Activated naive CD4-positive, alpha-beta T cell treated with anti-CD3 and anti-CD28 coated beads, Interleukin-2, amount 50 U/mL, for 24 hours (primary cell): ENCODE results near the gene GNG7.
A peak's percentile ranks its signal among the peaks of the same experiment; 100 is the strongest.
"Not testable (repeated sequence)": the region's sequence is repeated elsewhere in the genome, so short reads cannot be mapped to it uniquely, and the experiment has no call there.

ENCODE experiments used
- H3K27ac Mint-ChIP-seq: one replicate; pipeline ENCODE4 v1.8.0; 2021; ENCODE audit warnings: mild to moderate bottlenecking, mixed read lengths
- H3K27me3 Mint-ChIP-seq: one replicate; pipeline ENCODE4 v1.8.0; 2021; ENCODE audit warnings: mixed read lengths
- H3K36me3 Mint-ChIP-seq: one replicate; pipeline ENCODE4 v1.8.0; 2021; ENCODE audit warnings: mixed read lengths
- H3K4me1 Mint-ChIP-seq: one replicate; pipeline ENCODE4 v1.8.0; 2021; ENCODE audit warnings: mixed read lengths
- H3K4me3 Mint-ChIP-seq: one replicate; pipeline ENCODE4 v1.8.0; 2021; ENCODE audit warnings: mild to moderate bottlenecking, mixed read lengths
- H3K9me3 Mint-ChIP-seq: one replicate; pipeline ENCODE4 v1.8.0; 2021; ENCODE audit warnings: mixed read lengths

GNG7 gene

GRCh38 chr19:2523630-2524311 lies 178.7 kb downstream of the GNG7 start:
- no peaks in the 10 kb centered on the region for H3K4me1 Mint-ChIP-seq
- H3K27ac Mint-ChIP-seq = no peak overlapping the region
- no peaks in the 10 kb centered on the region for H3K27me3 Mint-ChIP-seq
- H3K4me3 Mint-ChIP-seq = no peak overlapping the region
- no peaks in the 10 kb centered on the region for H3K9me3 Mint-ChIP-seq
- H3K36me3 Mint-ChIP-seq = no peaks in the 10 kb centered on the region

- Mint-ChIP-seq H3K4me1 (peaks cover 7% of the 10 kb centered on the region), H3K36me3 (no peaks in the 10 kb centered on the region), H3K27me3 (no peaks in the 10 kb centered on the region), H3K9me3 (no peaks in the 10 kb centered on the region), H3K4me3 (no peak overlapping the region), H3K27ac (no peak overlapping the region)
Measured at GRCh38 chr19:2519482-2519881, 183.0 kb downstream of the GNG7 start.

DNA sequence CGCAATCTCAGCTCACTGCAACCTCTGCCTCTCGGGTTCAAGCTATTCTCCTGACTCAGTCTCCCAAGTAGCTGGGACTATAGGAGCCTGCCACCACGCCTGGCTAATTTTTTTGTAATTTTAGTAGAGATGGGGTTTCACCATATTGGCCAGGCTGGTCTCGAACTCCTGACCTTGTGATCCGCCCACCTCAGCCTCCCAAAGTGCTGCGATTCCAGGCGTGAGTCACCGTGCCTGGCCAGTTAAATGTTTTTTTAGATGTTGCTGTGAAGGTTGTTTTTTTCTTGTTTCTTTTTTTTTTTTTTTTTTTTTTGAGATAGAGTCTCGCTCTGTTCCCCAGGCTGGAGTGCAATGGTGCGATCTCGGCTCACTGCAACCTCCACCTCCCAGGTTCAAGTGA lies 183.6 kb downstream of the GNG7 start:
- H3K4me1 Mint-ChIP-seq, H3K27me3 Mint-ChIP-seq, H3K4me3 Mint-ChIP-seq, H3K27ac Mint-ChIP-seq, H3K36me3 Mint-ChIP-seq, H3K9me3 Mint-ChIP-seq: not testable (repeated sequence)

DNA sequence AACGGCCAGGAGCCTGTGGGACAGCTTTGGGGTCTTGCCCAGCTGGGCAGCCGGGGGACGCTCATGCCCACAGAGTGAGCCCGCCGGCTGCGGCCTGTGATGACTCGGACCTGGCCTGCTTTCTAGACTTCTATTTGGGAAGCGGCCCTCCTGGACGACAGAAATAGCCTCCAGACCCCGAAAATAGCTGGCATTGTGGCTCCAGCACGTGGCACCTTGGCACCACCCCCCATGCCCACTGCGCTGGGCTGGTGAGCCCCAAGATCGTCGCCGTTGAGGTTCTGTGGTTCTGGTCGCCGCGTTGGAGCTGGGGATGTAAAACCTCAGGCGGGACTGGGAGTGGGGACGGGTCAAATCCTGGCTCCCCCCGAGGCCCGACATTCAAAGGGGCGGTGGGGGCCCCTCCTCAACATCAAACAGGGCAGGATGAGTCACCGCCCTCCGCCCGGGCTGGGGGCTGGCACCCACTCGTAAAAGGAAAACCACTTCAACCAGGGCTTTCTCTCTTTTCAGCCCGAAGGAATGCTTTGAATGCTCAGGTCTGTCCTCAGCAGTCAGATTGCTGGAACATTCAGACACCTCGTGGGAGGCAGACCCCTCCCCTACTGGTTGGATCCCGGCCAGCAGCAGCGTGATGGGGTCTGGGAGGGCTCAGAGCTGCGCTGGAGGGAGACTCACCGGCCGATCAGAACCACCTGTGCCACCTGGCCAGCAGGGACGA lies 184.5 kb downstream of the GNG7 start:
- H3K36me3 Mint-ChIP-seq = no peaks in the 10 kb centered on the region
- peaks cover 7% of the 10 kb centered on the region for H3K4me1 Mint-ChIP-seq
- no peak overlapping the region for H3K4me3 Mint-ChIP-seq
- no peak overlapping the region for H3K27ac Mint-ChIP-seq
- no peaks in the 10 kb centered on the region for H3K9me3 Mint-ChIP-seq
- H3K27me3 Mint-ChIP-seq = no peaks in the 10 kb centered on the region

DNA sequence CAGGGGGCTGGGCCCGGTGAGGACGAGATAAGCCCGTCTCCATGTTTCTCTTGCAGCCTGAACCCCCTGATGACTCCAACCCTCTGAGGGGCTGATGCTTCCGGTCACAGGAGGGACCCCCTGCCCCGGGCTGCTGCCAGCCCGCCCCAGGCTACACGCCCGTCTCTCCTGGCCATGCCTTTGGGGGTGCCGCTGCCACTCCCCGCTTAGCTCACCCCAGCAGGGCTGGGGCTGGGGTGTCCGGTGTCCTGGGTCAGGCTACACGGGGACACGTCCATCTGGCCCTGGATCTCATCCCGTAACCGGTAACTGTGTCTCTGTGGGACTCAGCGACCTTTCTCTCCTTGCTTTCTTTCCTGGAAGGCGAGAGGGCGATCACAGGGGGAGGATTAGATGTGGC lies 185.8 kb downstream of the GNG7 start:
- no peaks in the 10 kb centered on the region for H3K27me3 Mint-ChIP-seq
- H3K4me3 Mint-ChIP-seq = no peak overlapping the region
- no peak overlapping the region for H3K27ac Mint-ChIP-seq
- H3K9me3 Mint-ChIP-seq = no peaks in the 10 kb centered on the region
- H3K36me3 Mint-ChIP-seq = no peaks in the 10 kb centered on the region
- peaks cover 7% of the 10 kb centered on the region for H3K4me1 Mint-ChIP-seq

DNA sequence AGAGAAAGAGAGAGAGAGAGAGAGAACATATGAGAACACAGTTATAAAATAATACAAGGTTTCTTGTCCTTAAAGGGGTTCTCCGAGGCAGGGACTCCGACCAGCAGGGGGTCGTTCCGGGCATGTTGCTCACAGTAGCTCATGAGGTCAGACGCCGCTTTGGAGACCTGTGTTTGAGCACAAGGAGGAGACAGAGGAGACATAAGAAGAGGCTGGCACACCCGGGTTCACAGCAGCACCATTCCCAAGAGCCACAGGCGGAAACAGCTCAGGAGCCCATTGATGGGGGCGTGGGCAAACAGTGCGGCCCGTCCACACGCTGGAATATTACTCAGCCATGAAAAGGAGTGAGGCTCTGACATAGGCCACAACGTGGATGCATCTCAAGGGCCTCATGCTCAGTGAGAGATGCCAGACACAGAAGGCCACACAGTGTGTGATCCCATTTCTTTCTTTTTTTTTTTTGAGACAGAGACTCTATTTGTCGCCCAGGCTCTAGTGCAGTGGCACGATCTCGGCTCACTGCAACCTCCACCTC lies 187.4 kb downstream of the GNG7 start:
- Mint-ChIP-seq H3K36me3 (no peaks in the 10 kb centered on the region), H3K27ac (no peak overlapping the region), H3K27me3 (no peaks in the 10 kb centered on the region), H3K4me1 (peaks cover 7% of the 10 kb centered on the region), H3K9me3 (no peaks in the 10 kb centered on the region), H3K4me3 (no peak overlapping the region)

DNA sequence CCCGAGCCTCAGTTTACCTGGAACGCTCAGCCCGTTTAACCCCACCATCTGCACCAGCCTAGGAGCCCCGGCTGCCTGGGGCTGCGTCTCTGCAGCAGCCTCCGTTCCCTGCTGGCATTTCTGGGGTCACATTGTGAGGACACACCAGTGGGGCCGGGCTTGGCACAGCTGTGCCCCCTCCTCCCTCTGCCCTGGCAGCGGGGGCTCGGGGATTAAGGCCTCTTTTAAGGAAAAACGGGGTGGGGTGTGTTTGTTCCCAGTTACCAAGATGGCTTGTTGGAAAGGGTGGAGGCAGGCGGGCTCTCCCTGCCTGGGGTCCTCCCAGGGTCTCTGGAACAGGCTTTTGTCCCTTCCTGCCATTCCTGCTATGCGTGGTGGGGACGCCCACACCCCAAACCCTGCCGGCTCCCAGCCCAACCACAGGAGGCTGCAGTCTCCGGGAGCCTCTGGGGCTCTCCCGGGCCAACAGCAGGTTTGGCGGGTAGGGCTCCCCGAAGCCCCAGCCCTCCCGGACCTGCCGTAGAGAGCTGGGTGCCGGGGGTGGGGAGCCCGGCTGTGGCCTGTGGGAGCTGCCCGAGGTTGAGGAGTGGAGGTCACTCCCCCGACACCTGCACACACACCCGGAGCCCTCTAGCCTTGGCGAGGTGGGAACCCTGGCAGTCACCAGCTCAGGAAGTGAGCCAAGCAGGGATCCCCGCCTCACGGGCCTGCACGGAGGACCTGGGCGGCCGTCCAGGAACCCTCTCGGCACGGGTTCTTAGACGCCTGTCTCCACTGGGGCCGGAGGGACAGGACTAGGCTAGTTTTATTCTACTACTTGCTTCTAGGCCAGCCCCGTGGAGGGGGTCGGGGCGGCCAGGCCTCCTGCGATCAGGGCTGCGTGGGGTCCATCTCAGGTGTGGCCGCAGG lies 189.7 kb downstream of the GNG7 start:
- Mint-ChIP-seq H3K36me3 (no peaks in the 10 kb centered on the region), H3K27me3 (no peaks in the 10 kb centered on the region), H3K4me1 (peaks cover 4% of the 10 kb centered on the region), H3K27ac (no peak overlapping the region), H3K4me3 (no peak overlapping the region), H3K9me3 (no peaks in the 10 kb centered on the region)

- Mint-ChIP-seq H3K4me3 (no peak overlapping the region), H3K9me3 (no peaks in the 10 kb centered on the region), H3K36me3 (no peaks in the 10 kb centered on the region), H3K27ac (no peak overlapping the region), H3K27me3 (no peaks in the 10 kb centered on the region), H3K4me1 (peaks cover 10% of the 10 kb centered on the region)
Measured at GRCh38 chr19:2511991-2512390, 190.5 kb downstream of the GNG7 start.

DNA sequence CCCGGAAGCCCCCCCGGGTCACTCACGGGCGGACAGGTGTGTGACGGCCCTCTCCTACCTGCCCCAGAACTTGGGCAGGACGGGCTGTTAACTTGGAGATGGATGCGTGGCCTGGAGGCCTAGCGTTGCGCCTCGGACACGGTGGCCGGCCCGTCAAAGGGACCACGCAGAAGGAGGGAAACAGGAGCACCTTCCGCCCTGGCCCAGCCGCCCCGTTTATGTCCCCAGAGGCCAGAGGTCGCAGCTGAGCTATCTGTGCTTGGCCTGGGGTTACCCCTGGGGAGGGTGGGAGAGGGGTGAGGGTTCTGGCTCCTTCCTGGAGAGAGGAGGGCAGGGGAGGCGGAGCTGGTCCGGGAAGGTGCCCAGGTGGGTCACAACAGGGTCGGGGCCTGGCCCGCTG lies 190.9 kb downstream of the GNG7 start:
- Mint-ChIP-seq H3K27me3 (no peaks in the 10 kb centered on the region), H3K4me1 (peaks cover 11% of the 10 kb centered on the region), H3K36me3 (no peaks in the 10 kb centered on the region), H3K4me3 (no peak overlapping the region), H3K9me3 (no peaks in the 10 kb centered on the region), H3K27ac (no peak overlapping the region)

DNA sequence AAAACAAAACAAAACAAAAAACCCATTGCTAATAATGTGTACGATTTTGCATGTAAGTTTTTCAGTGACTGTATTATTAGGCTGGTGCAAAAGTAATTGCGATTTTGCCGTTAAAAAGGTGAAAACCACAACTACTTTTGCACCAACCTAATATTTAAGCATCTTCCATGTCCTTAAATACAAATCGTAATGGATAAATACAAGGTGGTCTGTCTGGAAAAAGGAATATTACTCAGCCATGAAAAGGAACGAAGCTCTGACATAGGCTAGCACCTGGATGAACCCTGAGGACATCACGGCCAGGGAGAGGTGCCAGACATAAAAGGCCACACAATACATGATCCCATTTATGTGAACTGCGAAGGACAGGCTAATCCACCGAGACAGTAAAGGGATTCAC lies 193.4 kb downstream of the GNG7 start:
- Mint-ChIP-seq H3K4me3 (no peak overlapping the region), H3K9me3 (no peaks in the 10 kb centered on the region), H3K27ac (no peak overlapping the region)

GRCh38 chr19:2507109-2507508 lies 195.4 kb downstream of the GNG7 start:
- Mint-ChIP-seq H3K36me3 (no peaks in the 10 kb centered on the region), H3K4me3 (no peak overlapping the region), H3K9me3 (no peaks in the 10 kb centered on the region), H3K4me1 (peaks cover 25% of the 10 kb centered on the region), H3K27me3 (no peaks in the 10 kb centered on the region), H3K27ac (peak overlapping the region; percentile 30)

More for the DNA sequence above, 193.4 kb downstream of the GNG7 start:
- Mint-ChIP-seq H3K27me3 (no peaks in the 10 kb centered on the region), H3K36me3 (no peaks in the 10 kb centered on the region), H3K4me1 (peaks cover 13% of the 10 kb centered on the region)

- not testable (repeated sequence) for H3K27ac Mint-ChIP-seq, H3K9me3 Mint-ChIP-seq, H3K4me3 Mint-ChIP-seq, H3K36me3 Mint-ChIP-seq, H3K27me3 Mint-ChIP-seq
- peaks cover 25% of the 10 kb centered on the region for H3K4me1 Mint-ChIP-seq
Measured at GRCh38 chr19:2506656-2507055, 195.8 kb downstream of the GNG7 start.

DNA sequence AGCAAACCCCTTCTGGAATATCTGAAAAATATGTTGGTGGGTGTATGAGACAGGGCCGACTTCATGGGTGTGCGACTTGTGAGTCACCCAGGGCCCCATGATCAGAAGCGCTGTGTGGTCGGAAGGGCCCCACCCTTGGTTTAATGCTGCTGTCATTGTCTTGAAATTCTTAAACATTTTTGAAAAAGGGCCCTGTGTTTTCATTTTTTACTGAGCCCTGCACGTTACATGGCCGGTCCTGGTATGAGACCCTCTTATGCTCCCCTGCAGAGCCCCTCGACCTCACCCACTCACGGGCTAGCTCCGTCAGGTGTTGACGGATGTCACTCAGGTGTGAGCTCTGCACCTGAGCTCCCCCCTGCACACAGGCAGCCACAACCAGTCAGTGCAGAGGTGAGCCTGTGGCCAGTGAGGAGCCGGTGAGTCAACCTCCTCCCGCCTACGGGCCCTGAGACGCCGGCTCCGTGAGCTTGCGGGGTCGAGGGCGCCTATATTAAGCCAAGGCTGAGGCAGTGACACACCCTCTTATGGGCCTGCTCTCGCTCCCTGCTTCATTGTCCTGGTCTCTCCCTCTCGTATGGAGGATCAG lies 198.9 kb downstream of the GNG7 start:
- Mint-ChIP-seq H3K9me3 (no peaks in the 10 kb centered on the region), H3K4me3 (peak overlapping the region; percentile 8), H3K36me3 (no peaks in the 10 kb centered on the region), H3K27me3 (no peaks in the 10 kb centered on the region), H3K4me1 (peaks cover 25% of the 10 kb centered on the region), H3K27ac (no peak overlapping the region)

- Mint-ChIP-seq H3K4me1 (peaks cover 20% of the 10 kb centered on the region), H3K9me3 (no peaks in the 10 kb centered on the region)
Measured at GRCh38 chr19:2500841-2501261, 201.6 kb downstream of the GNG7 start.

GRCh38 chr19:2500156-2500555 lies 202.3 kb downstream of the GNG7 start:
- Mint-ChIP-seq H3K27me3 (no peaks in the 10 kb centered on the region), H3K27ac (no peak overlapping the region), H3K36me3 (no peaks in the 10 kb centered on the region)

More at GRCh38 chr19:2500841-2501261, 201.6 kb downstream of the GNG7 start:
- no peak overlapping the region for H3K4me3 Mint-ChIP-seq
- no peaks in the 10 kb centered on the region for H3K27me3 Mint-ChIP-seq
- H3K27ac Mint-ChIP-seq = no peak overlapping the region
- no peaks in the 10 kb centered on the region for H3K36me3 Mint-ChIP-seq

More at GRCh38 chr19:2500156-2500555, 202.3 kb downstream of the GNG7 start:
- Mint-ChIP-seq H3K4me3 (no peak overlapping the region), H3K9me3 (no peaks in the 10 kb centered on the region), H3K4me1 (peaks cover 22% of the 10 kb centered on the region)
